HL-60 (cell line): ENCODE measurements around the gene HS1BP3.

ENCODE experiments used
- DNase-seq, 2 experiments: peaks; one replicate each; pipeline ENCODE4 v3.0.0-alpha.2; 2010 to 2020; ENCODE audit warnings: low read depth in 1 of 2, low spot score in 1 of 2
- H3K27ac ChIP-seq: fragments of 250-450 bp; sonication (Bioruptor Pico); replicated peaks from 2 replicates; pipeline ENCODE4 v1.5.1; 2020; ENCODE audit warnings: mild to moderate bottlenecking, moderate library complexity
- H3K27me3 ChIP-seq: fragments of 250-450 bp; sonication (Bioruptor Pico); 2 replicates; pipeline ENCODE4 v1.5.1; 2021; ENCODE audit warnings: mild to moderate bottlenecking, moderate library complexity; ENCODE audit not compliant: insufficient read depth, poor library complexity, severe bottlenecking
- H3K4me3 ChIP-seq: replicated peaks from 2 replicates; pipeline ENCODE4 v1.5.1; 2011; ENCODE audit warnings: mild to moderate bottlenecking, control low read depth, low read length; ENCODE audit not compliant: insufficient read depth
- GABPA ChIP-seq: IDR thresholded peaks from 2 replicates; pipeline ENCODE4 v1.6.1; 2012; ENCODE audit warnings: low read depth
- POLR2AphosphoS5 ChIP-seq: IDR thresholded peaks from 2 replicates; pipeline ENCODE4 v1.6.1; 2012; ENCODE audit warnings: low read depth
- SPI1 ChIP-seq: IDR thresholded peaks from 2 replicates; pipeline ENCODE4 v1.6.1; 2012; ENCODE audit warnings: low read depth, mild to moderate bottlenecking, borderline replicate concordance
- TF ChIP-seq, protein P1 (sequence below): IDR thresholded peaks from one replicate; pipeline ENCODE4 v1.5.1; 2011; ENCODE audit warnings: low read length, control low read depth, inconsistent platforms; ENCODE audit not compliant: insufficient read depth
- TF ChIP-seq, protein P2 (sequence below): IDR thresholded peaks from 2 replicates; pipeline ENCODE4 v1.6.1; 2012; ENCODE audit warnings: low read depth; ENCODE audit not compliant: insufficient replicate concordance

The HS1BP3 gene

DNA sequence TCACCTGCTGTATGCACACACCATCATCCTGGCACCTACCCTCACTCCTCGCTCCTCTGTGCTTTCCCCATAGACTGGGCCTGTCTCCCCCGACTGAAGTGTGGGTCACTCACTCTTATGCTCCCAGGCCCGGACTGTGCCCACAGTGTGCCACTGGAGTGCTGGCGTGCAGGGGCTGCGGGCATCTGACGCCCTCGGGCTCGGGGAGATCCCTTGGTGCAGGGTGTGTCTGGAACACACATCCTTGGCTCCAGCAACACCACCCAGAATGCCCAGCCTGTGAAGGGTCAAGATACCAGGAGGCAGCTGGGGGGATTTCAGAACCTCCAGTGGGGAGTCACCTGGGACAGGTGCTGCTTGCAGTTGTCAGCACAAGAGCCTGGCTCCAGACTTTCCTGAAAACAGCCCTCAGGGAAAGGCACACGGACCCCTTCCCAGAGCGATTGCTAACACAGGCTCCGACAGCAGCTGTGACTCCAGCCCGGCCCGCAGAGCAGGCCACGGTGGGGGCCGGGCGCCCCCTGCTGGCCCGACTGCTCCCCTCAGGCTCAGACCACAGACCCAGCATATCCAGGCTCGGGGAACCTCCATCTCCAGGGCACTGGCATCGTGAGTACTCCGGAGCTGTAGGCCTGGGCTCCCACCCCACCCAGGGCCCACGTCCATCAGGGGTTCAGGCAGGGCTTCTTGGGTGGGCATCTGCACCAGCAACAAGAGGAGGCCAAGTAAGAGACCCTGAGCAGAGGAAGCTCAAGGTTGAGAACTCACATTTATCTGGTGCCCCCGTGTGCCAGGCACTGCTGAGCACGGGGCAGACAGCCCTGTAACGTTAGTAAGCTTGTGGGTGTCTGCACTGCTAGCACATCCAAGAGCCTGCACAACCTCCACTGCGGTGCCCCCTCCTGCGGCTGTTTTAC lies 8.6 kb downstream of the HS1BP3 start:
- TF ChIP-seq, protein P1, sequence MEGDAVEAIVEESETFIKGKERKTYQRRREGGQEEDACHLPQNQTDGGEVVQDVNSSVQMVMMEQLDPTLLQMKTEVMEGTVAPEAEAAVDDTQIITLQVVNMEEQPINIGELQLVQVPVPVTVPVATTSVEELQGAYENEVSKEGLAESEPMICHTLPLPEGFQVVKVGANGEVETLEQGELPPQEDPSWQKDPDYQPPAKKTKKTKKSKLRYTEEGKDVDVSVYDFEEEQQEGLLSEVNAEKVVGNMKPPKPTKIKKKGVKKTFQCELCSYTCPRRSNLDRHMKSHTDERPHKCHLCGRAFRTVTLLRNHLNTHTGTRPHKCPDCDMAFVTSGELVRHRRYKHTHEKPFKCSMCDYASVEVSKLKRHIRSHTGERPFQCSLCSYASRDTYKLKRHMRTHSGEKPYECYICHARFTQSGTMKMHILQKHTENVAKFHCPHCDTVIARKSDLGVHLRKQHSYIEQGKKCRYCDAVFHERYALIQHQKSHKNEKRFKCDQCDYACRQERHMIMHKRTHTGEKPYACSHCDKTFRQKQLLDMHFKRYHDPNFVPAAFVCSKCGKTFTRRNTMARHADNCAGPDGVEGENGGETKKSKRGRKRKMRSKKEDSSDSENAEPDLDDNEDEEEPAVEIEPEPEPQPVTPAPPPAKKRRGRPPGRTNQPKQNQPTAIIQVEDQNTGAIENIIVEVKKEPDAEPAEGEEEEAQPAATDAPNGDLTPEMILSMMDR, result peak; percentile 61
- TF ChIP-seq, protein P2, sequence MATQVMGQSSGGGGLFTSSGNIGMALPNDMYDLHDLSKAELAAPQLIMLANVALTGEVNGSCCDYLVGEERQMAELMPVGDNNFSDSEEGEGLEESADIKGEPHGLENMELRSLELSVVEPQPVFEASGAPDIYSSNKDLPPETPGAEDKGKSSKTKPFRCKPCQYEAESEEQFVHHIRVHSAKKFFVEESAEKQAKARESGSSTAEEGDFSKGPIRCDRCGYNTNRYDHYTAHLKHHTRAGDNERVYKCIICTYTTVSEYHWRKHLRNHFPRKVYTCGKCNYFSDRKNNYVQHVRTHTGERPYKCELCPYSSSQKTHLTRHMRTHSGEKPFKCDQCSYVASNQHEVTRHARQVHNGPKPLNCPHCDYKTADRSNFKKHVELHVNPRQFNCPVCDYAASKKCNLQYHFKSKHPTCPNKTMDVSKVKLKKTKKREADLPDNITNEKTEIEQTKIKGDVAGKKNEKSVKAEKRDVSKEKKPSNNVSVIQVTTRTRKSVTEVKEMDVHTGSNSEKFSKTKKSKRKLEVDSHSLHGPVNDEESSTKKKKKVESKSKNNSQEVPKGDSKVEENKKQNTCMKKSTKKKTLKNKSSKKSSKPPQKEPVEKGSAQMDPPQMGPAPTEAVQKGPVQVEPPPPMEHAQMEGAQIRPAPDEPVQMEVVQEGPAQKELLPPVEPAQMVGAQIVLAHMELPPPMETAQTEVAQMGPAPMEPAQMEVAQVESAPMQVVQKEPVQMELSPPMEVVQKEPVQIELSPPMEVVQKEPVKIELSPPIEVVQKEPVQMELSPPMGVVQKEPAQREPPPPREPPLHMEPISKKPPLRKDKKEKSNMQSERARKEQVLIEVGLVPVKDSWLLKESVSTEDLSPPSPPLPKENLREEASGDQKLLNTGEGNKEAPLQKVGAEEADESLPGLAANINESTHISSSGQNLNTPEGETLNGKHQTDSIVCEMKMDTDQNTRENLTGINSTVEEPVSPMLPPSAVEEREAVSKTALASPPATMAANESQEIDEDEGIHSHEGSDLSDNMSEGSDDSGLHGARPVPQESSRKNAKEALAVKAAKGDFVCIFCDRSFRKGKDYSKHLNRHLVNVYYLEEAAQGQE, result no peak
- Histone ChIP-seq H3K27me3 (no peaks in the 10 kb centered on the region), H3K4me3 (no peak overlapping the region), H3K27ac (no peak overlapping the region)
- peak in 1 of 2 experiments; percentile 50 for DNase-seq

DNA sequence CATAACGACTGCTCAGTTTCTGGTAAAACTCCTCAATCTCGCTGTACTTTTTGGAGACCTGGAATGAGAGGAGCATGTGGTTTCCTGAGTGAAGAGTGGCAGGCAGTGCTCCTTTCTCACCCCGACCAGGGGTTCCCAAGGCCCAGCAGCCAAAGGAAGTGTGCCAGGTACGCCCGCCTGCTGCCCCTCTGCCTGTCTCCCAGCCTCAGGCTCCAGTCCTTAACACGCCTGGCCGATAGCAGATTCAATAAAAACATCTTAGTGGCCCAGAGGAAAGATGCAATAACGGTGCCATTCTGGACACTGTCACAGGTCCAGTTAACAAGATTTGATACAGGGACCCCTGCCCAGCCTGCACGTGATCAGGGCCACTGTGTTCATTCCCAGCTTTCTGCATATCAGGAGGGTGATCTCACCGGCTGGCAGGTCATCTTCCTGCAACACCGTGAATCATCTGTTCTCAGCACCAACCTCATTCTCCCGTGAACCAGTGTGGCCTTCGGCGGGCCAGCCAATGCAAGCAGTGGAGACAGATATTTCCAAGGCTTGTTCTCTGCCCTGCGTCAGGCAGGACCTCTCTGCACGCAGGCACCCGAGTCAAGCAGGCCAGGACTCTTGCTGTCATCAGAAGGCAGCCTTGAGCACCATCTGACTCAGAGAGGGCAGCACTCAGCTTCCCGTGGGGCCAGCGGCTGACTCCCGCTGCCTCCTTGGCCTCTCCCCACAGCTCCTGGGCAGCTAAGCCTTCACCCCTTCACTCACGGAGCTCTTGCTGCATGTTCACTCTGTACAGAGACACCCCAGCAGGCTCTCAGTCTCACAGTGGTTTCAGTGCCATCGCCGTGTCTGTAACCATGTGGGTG lies 9.5 kb downstream of the HS1BP3 start:
- H3K4me3 ChIP-seq, result no peak overlapping the region
- TF ChIP-seq, protein P2, result no peak
- TF ChIP-seq GABPA (no peak), SPI1 (no peak), POLR2AphosphoS5 (no peak)
- TF ChIP-seq, protein P1, result no peak
- no peak overlapping the region for H3K27ac ChIP-seq
- no peak for DNase-seq
- no peaks in the 10 kb centered on the region for H3K27me3 ChIP-seq

DNA sequence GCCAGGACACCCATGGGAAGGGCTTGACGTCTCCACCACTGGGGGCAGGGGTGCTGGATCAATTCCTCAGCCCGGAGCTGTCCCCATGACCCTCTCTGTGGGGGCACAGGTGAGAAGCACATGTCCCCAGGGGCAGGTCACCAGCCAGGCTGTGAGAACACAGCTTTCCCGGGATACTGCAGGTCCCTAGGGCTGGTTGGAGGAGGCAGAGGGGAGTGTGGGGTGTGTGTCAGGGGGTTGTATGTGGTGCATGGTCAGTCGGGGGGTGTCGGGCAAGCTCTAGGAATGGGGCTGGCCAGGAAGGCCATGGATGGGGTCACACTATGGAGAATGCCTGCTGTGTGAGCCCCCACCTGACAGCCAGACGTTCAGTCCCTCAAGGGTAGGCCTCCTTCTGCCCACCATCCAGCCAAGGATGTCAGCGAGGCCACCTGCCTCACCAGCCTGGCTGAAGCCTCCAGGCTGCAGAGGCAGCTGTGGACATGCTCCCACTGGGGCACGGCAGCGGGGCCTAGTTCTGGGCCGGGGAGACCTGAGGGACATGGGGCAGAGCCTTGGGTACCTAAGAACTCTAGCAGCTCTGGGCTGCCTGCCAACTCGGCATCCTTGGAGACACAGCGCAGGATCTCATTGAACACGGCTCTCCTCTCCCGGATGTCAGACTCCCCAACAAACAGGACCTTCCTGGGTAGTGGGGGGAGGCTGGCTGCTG lies 10.3 kb downstream of the HS1BP3 start:
- Histone ChIP-seq H3K4me3 (no peak overlapping the region), H3K27me3 (no peaks in the 10 kb centered on the region), H3K27ac (no peak overlapping the region)
- DNase-seq, result no peak
- TF ChIP-seq POLR2AphosphoS5, result no peak
- TF ChIP-seq, protein P1, result no peak
- TF ChIP-seq, protein P2, result no peak
- TF ChIP-seq GABPA, result no peak
- TF ChIP-seq SPI1, result no peak
